AG04449 (cell line): ENCODE measurements around the gene TMEM80.

Source experiments
- CTCF ChIA-PET: fragments of 350-600 bp; formaldehyde crosslinking; extraction: SDS; loops from one replicate; lab custom pipeline; 2021; ENCODE audit warnings: antibody characterized with exemption; lab: Yijun Ruan, JAX
- POLR2A ChIA-PET: fragments of 400-600, 350-600 bp; formaldehyde crosslinking; extraction: SDS; loops from one replicate; lab custom pipeline; 2020; ENCODE audit warnings: antibody characterized with exemption, inconsistent platforms; lab: Yijun Ruan, JAX
- DNase-seq: peaks from one replicate; pipeline ENCODE4 v3.0.0-alpha.2; 2010; ENCODE audit warnings: low read depth, low spot score
- H3K4me3 ChIP-seq: 2 replicates; pipeline ENCODE4 v1.5.1; 2011; ENCODE audit warnings: low read depth, mild to moderate bottlenecking, control low read depth, low read length
- CTCF ChIP-seq: IDR thresholded peaks from one replicate; pipeline ENCODE4 v1.5.1; 2011; ENCODE audit warnings: mild to moderate bottlenecking, moderate library complexity, low read length, control low read depth, inconsistent platforms; ENCODE audit not compliant: insufficient read depth; ENCODE audit errors: missing control alignments

The TMEM80 gene

GRCh38 chr11:749731-750130 lies 54.1 kb downstream of the TMEM80 start:
- DNase-seq, result no peak
- CTCF ChIA-PET, result interaction anchor here (1.2 to 4.9 kb wide), 4 partner anchors 22 to 231 kb away, joined by 3 to 32 read pairs (median 6); partner anchors contain the start of gene GATD1
- no peak overlapping the region; the same call in 1 of the 2 replicates for H3K4me3 ChIP-seq
- no peak for TF ChIP-seq CTCF
- POLR2A ChIA-PET, result no interaction called here
